NCI-H2227 (cell line): ENCODE measurements around the gene ATPAF2.

ENCODE experiments used
- DNase-seq: peaks from one replicate; lab custom pipeline; 2025; ENCODE audit not compliant: unreplicated experiment; lab: John Stamatoyannopoulos, UW

The ATPAF2 gene

GRCh38 chr17:18038861-18039534, at the start of gene ATPAF2, which contains the start of gene GID4:
ATPAF2 (minus strand) TSS chr17:18039168; CDS start chr17:18039013, 155 bp downstream.
GID4 (plus strand) TSS chr17:18039408; CDS start chr17:18039465, 57 bp downstream.
- DNase-seq: peak; percentile 98

DNA sequence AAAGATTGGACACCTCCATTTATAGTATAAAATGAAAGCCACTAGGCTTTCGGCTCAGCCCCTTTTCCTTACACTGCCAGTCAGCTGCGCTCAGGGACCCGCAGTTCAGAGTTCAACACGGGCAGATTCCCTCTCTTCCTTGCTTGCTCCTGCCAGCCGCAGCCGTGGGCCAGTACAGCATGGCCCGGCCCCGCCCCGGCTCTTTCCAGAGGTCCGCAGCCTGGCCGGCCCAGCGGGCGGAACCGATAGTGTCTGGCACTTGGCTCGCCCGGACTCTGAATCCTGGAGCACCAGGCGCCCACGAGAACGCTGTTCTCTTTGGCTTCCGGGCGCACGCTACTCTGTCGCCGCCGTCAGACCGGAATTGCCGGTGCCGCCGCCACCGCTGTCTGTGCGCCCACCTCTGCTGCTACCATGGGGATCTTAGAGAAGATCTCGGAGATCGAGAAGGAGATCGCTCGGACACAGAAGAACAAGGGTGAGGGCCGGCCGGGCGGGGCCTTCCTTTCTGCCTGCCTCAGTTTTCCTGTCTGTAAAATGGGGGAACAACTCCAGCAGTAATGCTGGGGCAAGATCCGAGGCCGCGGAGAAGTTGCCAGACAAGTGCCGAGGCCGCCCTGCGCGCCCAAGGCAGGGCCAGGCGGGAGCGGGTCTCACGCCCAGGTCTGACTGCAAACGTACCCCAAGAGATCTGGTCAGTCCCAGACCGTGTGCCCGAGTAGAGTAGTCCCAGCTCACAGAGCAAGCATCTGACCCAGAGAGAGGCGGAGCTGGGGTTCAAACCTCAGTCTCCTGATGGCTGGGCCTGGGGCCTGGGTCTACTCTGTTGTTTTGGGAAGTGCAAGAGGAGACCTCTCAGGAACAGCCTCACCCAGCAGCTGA, 48.9 kb upstream of the ATPAF2 start, which contains the start of gene DRG2:
Gene DRG2 (plus strand): TSS at position 339 of the 882 bp plus-strand sequence. CDS start 76 bp downstream, at position 415.
- peak; percentile 92 for DNase-seq

- no peak for DNase-seq
Measured at GRCh38 chr17:18084256-18084655, 45.3 kb upstream of the ATPAF2 start.

DNA sequence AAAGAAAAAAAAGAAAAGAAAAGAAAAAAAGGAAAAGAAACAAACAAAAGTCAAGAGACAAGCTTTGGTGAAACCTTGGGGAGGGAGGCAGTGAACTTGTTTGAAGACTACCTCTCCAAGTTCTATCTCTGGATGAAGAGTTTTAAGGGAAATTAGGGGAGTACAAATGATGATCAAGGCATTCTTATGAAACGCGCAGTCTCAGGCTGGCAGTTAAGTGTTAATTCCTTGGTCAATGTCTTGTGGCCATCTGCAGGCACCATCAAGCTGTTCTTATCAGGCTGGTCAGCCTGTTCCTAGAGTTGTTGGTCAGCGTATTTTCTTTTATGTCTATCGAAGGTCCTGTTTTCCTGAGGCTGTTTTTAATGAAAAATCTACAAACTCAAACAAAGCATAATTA, 40.6 kb upstream of the ATPAF2 start:
- DNase-seq: no peak

- DNase-seq: no peak
Measured at GRCh38 chr17:18076936-18077335, 38.0 kb upstream of the ATPAF2 start.

- no peak for DNase-seq
Measured at GRCh38 chr17:18074566-18075272, 35.8 kb upstream of the ATPAF2 start.

DNA sequence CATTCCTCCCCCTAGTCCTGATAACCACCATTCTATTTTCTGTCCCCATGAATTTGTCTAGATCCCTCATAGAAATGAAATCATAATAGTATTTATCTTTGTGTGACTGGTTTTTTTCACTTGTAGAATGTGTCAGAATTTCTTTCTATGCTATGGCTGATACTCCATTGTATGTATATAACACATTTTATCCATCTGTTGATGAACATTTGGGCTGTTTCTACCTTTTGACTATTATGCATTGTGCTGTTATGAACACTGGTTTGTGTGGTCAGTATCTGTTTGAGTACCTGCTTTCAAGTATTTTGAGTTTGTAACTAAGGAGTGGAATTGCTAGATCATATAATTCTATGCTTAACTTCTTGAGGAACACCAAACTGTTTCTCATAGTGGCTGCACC, 32.8 kb upstream of the ATPAF2 start:
- no peak for DNase-seq

DNA sequence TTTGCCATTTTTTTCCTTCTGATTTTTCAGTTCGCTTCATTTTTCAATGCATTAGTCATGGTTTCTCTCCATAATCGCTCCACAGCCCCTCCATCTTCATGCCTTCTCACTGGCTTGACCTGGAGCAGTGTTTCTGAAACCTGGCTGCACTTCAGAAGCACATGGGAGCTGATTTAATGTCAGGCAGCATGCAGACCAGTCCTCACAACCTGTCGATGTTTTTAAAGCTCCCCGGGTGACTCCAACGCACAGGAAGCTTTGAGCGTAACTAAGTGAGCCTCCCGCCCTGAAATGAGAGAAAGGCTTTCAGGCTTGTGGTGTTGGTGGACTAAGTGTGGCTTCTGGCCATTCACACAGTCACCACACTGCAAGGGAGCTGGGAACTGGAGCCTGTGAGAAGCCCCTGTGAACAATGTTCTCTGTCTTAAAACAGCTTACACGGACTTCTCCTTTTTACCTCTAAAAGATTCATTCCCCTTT, 31.9 kb upstream of the ATPAF2 start:
- DNase-seq: peak; percentile 28

DNA sequence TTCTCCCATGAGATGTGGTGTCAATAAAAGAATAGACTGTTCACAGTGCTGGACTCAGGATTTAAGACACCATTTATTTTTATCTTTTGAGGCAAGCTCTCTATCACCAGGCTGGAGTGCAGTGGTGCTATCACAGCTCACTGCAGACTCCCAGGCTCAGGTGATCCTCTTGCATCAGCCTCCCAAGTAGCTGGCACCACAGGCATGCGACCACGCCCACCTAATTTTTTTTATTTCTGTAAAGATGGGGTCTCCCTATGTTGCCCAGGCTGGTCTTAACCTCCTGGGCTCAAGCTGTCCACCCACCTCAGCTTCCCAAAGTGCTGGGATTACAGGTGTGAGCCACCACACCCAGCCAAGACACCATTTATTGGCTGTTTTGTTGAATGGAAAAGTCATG, 30.1 kb upstream of the ATPAF2 start:
- no peak for DNase-seq

DNA sequence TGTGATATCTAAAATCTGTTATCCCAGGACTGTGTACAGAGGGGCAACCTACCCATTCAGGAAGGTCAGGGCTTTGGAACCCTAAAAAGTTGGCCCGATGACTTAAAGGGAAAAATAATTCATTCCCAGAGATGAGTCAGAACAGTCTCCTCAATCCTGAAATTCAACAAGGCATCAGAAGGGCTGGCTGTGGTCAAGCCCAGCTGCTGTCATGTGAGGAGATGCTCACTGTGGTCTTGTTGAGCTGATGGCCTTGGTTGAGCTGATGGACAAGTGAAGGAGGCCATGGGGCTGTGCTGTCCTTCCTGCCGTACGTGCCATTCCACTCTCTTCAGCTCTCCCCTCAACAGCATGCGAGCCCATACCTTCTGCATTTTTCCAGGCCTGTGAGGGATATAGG, 27.9 kb upstream of the ATPAF2 start:
- no peak for DNase-seq

DNA sequence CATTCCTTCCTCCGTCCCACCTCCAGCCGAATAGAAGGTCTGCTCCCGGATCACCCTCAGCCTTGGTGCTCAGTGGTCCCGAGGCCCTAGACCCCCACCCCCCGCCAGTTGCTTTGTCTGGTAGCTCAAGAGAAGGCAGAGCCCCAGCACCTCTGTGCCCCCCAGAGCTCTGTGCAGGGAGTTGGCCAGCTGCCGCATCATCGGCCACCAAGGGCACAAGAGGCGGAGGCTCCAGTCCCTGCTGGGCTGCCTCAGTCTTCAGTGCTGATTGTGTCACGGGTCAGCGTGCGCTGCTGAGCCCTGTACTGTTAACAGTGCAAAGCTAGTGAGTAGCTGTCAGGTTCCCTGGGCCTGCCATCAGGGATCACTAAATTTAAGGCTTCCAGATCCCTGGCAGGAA, 26.6 kb upstream of the ATPAF2 start:
- DNase-seq: no peak

GRCh38 chr17:18064053-18064452, 25.1 kb upstream of the ATPAF2 start:
- DNase-seq: no peak

- no peak for DNase-seq
Measured at GRCh38 chr17:18059283-18059682, 20.3 kb upstream of the ATPAF2 start.

- DNase-seq: no peak
Measured at GRCh38 chr17:18056214-18056613, 17.2 kb upstream of the ATPAF2 start.

DNA sequence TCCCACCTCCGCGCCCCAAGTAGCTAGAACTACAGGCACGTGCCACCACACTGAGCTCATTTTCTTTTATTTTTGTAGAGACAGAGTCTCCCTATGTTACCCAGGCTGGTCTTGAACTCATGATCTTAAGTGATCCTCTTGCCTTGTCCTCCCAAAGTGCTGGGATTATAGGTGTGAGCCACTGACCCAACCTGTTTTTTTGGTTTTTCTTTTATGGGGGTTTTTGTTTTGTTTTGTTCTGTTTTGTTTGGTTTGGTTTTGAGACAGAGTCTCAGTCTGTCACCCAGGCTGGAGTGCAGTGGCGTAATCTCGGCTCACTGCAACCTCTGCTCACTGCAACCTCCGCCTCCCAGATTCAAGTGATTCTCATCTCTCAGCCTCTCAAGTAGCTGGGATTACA, 16.6 kb upstream of the ATPAF2 start:
- no peak for DNase-seq

GRCh38 chr17:18045691-18046350, 6.9 kb upstream of the ATPAF2 start:
- no peak for DNase-seq

- no peak for DNase-seq
Measured at GRCh38 chr17:18044609-18045008, 5.6 kb upstream of the ATPAF2 start.

DNA sequence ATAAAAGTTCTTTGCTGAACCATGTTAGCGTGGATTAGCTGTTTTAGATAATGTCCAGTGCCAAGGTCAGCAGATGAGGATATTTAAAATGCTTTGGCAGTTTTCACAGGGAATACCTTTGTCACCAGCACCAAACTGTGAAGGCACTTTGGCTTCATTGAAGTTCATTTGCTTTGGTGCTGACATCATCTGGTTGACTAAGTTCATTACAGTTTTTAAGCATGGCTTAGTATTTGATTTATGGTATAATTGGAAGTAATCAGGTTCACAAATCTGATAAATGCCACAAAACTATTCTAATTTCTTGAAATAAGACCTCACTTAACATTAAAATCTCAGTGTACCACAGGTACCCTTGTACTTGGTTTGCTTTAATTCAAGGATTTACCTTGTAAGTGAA, 4.5 kb upstream of the ATPAF2 start:
- no peak for DNase-seq

DNA sequence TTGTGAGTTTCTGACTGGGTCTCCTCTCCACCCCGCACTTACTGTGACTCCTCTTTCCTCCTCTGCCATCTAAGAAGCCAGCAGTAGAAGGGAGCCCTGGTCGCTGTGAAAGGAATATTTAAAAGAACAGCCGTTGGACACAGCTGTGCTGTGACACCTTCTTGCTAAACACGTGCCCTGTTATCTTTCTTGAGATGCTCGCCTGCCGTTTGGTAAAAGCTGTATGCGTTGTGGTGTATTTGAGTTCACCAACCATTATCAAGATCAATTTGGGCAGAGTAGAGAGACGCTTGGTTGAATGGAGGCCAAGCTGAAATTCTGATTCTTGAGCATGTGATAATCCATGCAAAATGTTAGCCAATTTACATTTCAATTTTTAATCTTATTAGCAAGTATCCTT, 4.0 kb upstream of the ATPAF2 start:
- no peak for DNase-seq

GRCh38 chr17:18041776-18042175, 2.8 kb upstream of the ATPAF2 start:
- DNase-seq: no peak
